ENCODE measurements around the gene SKI. TPM values are rescaled to one million over a fixed set of nuclear protein-coding genes. Genes with fewer than 3 reads are reported as not detected.

The SKI gene
- total RNA-seq, 1 donor from 2014 or later, result 77.5 TPM

DNA sequence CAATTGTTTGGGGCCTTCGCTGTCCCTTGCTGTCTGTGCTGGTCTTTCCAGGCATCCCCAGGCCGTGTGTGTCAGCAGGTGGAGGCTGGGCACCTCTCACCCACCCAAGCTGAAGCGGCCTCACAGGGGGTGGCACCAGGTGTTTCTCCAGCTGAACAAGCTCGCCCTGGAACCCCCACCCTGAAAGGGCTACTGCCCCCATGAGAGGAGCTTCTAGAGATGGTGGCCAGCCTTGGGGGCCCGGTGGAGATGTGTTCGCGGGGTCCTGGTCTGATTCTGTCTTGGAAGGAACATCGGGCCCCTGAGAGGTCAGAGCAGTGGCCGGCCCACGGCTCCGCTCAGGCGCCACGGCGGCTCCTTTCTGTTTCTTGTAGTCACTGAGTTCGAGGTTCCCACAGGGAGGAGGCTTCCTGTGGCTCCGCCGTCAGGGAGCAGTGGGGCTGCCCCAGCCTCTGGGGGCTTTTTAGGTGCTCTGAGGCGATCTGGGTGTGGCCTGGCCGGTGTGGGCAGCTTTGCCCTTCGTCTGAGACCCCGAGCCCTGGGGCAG lies 46.9 kb downstream of the SKI start:
- no peak for DNase-seq (ENCODE audit: low spot score)

DNA sequence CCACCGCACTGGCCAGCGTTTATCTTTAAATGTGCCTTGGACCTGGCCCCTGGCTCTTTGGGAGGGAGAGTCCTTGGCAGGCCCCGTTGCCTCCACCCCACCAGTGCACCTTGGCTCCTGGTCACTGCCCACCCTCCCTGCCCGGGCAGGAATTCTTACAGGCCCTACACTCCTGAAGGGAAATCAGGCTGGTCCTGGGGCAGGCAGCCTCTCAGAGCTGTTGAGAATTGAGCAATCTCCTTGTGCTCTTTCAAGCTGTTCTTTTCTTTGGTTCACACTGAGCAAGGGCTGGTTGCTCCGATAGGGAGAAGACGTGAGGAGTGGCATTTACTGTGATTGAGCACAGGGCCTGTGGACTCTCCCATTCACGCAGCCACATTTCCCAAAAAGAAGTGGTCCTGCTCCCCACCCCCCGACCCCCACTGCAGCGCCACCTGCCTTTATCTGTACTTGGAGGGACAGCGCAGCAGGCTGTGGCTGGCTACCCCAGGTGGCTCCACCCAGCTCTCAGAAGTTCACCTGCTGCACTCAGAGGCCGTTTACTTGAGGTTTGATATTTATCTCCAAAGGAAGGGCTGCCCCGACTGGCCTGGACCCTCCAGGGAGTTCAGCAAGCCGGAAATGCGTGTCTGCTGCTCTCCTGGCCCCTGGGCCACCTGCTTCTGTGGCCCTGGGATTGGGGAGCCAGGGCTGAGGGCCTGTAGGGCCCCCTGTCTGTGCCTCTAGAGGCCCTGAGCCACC lies 47.8 kb downstream of the SKI start:
- no peak for DNase-seq (ENCODE audit: low spot score)

DNA sequence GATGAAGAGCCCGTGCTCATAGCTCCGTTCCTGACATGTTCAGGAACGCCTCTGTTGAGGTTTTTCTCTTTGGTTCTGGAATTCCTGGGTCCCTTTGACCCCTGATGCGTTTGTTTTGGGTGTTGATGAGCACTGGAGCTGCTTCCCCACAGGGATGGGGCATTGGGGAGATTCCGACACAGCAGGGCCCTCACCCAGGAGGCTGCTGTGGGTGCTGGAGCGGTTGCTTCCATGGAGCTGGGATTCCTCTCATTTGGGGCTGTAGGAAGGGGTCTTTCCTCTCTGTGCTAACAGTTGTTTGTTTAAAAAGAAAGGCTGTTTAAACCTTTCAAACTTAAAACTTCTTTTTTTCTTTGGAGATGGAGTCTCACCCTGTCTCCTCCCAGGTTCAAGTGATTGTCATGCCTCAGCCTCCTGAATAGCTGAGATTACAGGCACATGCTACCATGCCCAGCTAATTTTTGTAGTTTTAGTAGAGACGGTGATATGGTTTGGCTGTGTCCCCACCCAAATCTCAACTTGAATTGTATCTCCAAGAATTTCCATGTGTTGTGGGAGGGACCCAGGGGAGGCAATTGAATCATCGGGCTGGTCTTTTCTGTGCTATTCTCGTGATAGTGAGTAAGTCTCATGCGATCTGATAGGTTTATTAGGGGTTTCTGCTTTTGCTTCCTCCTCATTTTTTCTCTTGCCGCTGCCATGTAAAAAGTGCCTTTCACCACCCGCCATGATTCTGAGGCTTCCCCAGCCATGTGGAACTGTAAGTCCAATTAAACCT lies 48.9 kb downstream of the SKI start:
- no peak for DNase-seq (ENCODE audit: low spot score)

DNA sequence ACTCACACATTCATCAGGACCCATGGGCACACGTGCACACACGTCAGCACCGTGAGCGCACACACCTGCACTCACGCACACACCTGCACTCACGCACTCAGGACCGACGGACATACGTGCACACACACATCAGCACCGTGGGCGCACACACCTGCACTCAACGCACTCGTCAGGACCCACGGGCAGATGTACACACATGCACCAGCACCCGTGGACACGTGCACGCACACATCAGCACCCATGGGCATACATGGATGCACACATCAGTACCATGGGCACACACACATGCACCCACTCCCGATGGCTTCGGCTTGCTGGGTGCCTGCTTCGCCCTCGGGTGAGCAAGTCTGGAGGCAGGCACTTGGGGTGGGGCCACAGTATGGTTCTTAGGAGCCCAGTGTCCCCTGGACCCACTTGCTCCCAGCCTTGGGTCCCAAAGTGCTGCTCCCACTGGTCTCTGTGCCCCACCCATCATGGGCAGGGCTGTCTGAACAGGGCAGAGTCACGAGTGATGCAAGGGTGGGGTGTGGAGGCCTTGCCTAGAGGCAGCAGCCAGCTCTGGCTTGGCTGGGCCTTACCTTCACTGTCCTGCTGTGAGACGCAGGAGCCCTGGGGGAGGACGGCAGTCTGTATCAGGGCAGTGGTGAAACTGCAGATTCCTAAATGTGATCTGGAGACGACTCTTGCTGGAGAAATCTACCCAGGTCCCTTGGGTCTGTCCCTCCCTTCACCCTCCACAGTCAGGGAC lies 49.8 kb downstream of the SKI start:
- DNase-seq (ENCODE audit: low spot score), result no peak

DNA sequence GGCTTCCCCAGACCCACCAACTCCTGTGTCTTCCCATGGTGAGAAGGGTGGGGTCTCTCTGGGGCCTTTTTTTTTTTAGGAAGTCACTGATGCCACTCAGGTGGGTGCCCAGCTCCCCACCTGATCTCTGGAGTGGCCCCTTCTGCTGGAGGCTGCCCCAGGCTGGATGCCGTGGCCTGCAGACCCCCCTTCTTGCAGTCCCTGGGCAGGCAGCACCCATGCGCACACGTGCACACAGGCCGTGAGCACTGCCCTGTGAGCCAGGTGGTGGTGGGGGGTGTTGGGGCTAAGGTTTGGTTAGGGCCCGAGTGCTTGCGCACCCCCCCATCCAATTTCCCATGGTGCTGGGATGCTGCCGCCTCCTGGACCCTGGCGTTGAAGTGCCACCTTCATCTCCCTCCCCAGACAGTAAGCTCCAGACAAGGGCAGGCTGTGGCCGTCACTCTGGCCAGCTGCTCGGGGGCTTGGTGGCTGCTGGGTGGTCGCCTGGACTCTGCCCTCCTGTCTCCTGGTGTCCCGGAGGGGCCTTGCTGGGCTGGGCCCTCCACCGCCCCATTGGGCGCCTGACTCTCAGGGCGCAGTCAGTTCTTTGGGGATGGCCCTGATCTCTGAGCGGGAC lies 50.6 kb downstream of the SKI start:
- DNase-seq (ENCODE audit: low spot score), result no peak

DNA sequence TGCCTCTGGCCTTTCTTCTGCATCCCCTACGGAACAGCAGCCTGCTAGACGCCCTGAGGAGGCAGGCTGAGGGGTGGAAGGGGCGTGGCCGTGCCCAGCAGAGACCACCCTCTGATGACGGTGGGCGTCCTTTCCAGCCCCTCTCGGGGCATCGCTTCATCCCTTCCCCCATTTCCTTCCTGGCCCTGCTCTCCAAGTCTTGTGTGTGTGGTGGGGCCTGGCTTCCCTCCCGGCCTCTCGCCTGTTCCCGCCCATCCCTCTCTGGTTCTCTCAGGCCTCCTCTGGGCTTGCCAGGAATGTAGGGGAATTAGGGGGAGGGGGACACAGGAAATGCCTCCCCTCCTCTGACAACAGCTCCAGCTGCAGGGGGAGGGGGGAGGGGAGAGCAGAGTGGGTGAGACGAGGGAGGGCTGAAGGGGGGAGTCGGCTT lies 51.1 kb downstream of the SKI start:
- no peak for DNase-seq (ENCODE audit: low spot score)

DNA sequence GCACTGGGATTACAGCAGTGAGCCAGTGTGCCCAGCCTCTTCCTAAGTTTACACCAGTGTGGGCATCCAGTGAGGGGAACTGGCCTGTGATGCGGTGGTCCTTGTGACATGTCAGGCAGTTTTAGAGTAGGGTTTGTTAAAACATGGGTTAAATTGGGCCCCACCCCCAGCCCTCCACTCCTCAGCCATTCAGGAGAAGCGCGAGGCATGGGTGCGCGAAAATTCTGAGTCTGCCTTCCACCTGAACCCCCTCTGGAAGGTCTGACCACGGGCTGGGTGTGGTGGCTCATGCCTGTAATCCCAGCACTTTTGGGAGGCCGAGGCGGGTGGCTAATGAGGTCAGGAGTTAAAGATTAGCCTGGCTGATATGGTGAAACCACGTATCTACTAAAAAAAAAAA lies 51.7 kb downstream of the SKI start:
- DNase-seq (ENCODE audit: low spot score), result no peak

DNA sequence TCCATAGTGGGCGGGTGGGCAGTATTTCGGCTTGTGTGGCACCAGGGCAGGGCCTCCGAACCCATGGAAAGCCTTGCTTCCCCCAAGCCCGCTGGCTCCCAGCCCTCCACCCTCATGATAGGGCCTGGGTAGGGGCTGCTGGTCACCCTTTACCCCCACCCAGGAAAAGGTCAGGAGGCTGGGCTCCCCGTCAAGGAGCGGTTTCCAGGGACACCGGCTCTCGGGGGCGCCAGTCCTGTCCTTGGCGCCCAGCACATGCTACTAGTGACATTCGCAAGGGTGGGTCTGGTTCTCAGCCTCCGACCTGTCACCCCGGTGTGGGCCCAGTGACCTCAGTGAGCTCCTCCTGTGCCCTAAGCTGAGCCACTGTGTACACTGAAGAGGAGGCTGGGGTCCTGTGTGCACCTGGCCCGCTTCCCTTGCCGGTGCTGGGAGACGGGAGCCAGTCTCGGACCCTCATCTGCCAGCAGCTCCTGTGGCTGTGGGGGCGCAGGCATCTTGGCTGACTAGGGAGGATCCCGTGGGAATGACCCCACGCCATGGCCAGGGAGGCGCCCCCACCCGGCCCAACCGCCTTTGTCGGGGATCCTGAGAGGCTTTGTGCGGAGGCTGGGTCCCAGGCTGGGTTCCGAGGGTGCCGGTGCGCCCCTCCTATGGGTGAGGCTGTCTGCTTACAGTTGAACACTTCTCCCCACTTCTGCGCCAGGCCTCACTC lies 54.6 kb downstream of the SKI start:
- DNase-seq (ENCODE audit: low spot score), result no peak

DNA sequence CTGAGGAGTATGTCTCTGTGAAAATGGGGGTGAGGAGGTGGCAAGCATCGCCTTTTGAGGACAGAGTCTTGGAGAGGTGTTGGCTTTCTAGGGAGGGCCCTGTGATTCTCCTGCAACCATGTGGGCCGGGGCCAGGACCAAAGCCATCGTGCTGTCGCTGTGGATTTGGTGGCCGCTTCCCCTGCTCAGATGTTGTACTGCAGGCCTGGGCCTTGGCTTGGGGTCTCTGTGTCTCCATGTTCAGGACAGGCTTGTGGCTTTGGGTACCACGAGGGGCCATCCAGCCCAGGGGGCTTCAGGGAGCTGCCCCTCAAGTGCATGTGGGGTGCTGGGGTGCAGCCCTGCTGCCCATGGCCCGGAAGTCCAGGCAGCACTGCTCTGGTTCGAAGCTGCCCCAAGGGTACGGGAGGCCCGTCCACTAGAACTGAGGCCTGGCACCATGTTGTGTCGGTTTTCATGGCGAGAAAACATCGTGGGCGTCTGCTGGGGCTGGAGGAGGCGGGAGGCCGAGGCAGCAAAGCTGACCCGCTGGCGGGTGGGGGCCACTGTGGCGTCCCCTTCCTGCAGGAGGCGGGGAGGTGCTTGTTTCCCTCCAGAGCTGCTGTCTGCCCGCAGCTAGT lies 55.4 kb downstream of the SKI start:
- no peak for DNase-seq (ENCODE audit: low spot score)

DNA sequence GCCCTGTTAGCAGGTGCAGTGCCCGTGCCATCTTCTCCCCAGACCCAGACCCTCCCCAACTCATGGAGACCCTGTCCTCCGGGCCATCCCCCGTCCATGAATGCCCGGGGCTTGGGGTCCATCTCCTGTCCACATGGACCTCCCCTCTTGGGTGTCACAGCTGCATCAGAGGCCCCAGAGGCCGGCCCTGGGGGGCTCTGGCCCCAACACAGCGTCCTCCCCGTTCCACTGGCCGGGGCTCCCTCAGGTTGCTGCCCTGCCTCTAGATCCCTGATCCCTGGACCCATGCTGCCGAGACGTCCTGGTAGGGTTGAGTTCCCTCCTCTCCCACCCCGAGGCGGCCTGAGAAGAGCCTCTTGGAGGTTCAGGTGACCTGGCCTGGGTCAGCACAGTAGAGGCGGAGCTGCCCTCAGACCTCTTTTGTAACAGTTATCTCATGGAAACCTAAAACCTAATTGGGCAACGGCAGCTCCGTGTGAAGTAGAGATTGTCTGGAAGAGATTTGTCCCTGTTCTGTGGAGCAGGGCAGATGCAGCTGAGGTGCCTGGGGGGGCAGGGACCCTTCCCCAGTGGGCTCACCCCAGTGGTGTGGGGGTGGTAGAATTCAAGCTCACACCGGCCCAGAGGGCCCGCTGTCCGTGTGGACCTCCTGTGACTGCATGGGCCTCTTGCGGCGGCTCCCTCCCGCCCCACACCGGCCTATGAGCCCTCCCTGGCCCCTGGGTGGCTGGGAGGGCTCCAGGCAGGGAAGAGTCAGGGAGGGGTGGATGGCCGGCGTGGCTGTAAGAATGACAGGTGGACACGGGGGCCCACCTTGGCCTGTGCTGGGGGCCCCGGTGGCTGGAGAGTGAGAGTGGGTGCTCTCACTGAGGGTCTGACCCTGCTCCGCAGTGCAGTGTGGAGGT lies 56.1 kb downstream of the SKI start:
- no peak for DNase-seq (ENCODE audit: low spot score)

DNA sequence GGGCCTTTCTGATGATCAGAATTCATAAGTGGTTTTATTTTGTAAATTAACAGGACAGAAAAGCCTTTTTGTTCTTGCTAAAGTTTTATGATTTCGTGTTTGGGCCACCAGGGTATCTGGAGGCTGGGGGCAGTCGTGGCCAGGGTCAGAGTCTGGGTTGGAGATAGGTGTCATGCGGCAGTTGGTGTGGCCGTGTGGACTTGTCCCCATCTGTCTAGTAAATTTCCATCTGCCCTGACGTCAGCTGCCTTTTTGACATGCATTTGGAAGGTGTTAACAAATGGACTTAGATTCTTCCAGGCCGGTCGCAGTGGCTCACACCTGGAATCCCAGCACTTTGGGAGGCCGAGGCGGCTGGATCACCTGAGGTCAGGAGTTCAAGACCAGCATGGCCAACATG lies 56.8 kb downstream of the SKI start:
- no peak for DNase-seq (ENCODE audit: low spot score)

DNA sequence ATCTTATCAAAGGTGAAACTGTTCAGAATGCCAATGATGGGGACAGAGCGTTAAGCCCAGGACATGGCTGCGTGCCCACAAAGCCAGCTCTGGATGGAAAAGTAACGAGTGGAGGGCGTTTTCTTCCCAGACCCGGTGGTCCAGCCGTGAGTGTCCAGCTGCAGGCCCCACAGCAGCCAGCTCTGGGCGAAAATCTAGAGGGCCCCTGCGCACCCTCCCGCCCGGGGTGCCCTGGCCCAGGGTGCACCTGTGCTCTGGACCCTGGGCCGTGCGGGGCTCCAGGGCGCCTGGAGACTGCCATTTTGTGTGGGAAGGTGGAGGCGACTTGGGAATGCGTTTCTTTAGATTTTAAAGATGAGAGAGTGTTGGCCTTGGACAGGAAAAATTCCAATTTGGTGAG lies 58.8 kb downstream of the SKI start:
- no peak for DNase-seq (ENCODE audit: low spot score)

DNA sequence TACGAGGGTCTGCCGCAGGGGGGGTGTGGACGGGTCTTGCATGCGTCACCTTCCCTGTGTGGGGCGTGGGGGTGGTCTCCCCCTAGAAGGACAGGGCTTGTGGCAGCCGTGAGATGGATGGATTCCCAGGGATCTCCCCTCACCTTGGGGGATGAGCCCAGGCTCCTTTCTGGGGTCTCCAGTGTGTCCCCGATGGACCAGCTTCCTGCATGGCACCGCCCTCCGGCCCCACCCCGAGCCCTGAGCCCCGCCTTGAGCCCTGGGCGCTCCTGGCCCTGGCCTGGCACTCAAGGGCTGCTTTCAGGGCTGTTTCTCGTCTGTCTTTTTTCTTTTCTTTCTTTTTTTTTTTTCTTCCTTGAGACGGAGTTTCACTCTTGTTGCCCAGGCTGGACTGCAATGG lies 59.5 kb downstream of the SKI start:
- no peak for DNase-seq (ENCODE audit: low spot score)

DNA sequence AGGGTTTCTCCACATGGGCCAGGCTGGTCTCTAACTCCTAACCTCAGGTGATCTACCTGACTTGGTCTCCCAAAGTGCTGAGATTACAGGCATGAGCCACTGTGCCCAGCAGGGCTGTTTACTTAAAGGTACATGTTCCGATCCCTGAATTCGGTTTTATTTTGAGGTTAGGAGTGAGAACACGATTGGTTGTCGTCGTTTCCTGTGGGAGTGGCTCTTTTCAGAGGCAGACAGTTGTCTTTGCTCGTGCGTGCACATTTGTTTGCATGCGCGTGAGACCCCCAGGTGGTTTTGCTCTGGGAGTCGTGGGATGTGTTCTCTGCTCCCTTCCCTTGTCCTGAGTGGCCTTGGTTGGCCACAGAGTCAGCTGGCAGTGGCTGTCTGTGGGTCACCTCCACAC lies 60.2 kb downstream of the SKI start:
- no peak for DNase-seq (ENCODE audit: low spot score)

DNA sequence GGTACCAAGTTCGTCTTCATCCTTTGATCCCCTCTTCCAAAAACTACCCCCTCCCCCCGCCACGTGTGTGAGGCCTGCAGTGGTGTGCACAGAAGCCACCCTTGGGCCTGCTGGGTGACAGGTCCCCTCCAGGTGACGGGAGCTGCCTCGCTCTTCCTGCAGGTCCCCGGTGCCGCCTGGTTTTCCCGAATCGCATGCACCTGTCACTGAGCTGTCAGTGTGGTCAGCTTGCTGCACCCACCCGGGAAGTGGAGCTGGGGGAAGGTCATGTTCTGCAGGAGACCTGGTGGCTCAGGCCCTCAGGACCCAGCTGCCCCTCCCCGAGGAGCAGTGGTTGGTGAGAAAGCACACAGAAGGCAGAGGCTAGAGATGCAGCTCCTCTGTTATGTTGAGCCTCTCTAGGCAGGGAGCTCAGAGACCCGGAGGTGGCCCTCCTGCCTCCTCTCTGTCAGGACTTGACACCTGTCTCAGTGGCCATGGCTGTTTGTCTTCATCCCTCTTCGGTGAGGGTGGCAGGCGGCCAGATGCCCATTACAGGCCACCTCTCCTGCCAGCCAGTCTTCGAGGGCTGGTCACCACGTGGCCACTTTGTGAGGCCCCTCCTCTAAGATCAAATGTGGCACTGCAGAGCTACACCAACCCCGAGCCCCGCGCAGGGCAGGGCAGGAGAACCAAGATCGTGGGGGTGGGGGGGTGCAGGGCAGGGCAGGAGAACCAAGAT lies 60.9 kb downstream of the SKI start:
- DNase-seq (ENCODE audit: low spot score), result no peak

DNA sequence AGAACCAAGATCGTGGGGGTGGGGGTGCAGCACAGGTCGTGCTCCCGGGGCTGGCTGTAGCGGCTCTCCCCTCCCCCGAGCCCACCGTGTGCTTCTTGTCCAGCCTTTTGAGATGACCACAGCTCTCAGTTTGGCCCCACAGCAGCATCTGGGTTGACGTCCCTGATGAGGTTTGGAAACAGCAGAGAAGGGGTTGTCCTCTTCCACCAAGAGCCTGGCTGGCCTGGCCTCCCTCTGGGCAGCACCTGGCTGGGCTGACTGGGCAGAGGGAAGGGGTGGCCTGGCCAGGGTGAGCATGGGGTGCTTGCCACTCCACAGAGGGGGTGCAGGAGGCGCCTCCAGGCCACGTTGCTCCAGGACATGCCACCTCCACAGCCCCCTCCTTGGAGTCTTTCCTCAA lies 61.5 kb downstream of the SKI start:
- no peak for DNase-seq (ENCODE audit: low spot score)

DNA sequence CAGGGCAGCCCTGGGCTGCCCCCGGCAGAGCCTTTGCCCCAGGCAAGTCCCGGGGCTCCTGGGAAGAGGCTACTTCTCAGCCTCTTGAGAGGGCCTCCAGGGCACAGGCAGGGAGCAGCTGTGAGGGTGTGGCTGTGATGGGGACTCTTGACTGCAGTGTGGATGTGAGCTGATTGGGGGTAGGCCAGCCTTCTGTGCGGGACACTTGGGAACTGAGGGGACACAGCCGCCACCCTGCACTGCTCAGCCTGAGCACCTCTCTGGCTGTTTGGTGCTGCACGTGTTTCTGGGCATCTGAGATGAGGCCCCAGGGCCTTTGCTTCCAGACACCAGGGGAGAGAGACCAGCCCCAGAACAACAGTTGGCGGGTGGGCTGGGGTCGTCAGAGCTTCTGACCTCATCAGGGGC lies 62.1 kb downstream of the SKI start:
- no peak for DNase-seq (ENCODE audit: low spot score)

DNA sequence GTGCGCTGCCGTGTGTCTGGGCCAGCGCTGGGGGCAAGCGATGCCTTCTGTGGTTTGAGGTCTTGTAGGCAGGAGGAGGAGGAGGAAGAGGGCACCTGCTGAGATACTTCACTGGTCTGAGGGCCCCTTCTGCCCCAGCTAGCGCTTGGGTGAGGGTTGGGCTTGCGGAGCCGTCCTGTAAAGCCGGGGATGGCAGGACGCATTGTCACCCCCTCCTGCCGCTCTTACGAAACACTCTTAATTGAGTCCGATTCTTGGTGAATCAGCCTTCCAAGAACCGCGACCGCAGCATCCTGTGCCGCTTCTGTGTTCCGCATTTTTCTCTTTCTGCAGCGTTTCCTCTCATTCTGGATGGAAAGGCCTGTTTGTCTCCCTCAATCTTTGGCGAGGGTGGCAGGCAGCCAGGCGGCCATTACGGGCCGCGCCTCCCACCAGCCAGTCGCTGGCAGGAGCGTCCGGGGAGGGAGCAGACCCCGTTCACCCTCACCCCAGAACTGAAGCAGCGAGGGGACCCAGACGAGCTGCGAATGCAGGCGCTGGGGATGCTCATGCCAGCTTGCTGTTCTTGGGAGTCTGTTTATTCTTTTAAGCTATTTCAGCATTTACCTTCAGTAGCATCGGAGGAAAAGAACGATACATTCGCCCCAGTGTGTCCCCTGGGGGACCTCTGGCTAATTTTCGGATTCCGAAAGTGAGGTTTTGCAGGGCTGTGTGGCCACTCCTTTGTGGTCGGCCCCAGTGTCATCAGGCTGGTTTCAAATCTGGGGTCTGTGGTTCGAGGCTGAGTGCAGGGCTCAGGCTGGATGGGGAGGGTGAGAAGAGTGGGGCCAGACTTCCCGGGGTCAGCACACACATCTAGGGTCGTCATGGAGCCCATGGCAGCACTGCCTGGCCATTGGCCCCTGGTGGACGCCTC lies 62.7 kb downstream of the SKI start:
- no peak for DNase-seq (ENCODE audit: low spot score)

Measured in ureter (tissue), 1 donor.